Measurements from ENCODE around the gene HBA2. TPM values are rescaled to one million over a fixed set of nuclear protein-coding genes. Genes with fewer than 3 reads are reported as not detected.
"Not testable (repeated sequence)": the region's sequence is repeated elsewhere in the genome, so short reads cannot be mapped to it uniquely, and the experiment has no call there.

Gene HBA2
- total RNA-seq, 4 donors from 2014 or later, result 52.8 to 638 (median 317) TPM

DNA sequence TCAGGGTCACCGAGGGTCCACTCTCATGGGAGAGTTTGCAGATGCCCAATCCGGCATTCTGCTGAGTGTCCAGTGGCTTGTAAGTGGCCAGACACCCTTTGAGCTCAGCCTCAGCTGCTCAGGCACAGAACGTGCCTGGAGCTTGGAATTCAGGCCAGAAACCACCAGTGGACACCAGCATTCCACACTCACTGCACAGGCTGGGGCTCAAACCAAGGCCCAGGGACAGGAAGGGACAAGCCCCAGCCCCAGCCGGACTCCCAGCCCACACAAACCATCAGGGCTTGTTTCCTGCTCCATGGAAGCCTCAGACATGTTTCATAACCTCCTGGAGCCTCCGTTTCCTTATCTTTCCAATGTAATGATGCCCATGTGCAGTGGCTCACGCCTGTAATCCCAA, 29.2 kb upstream of the HBA2 start:
- no peak for DNase-seq
- H3K4me1 ChIP-seq, result no peaks in the 10 kb centered on the region
- intact Hi-C loops (cut with DNase I; ENCODE audit: low total_unique reads), result no loop called here
- no peak for TF ChIP-seq CTCF (IDR thresholded peaks at IDR 0.05)
- TF ChIP-seq POLR2A (IDR thresholded peaks at IDR 0.05), result no peak
- no peaks in the 10 kb centered on the region for H3K36me3 ChIP-seq
- no peak overlapping the region for H3K4me3 ChIP-seq
- H3K27ac ChIP-seq, result no peak overlapping the region
- no peaks in the 10 kb centered on the region for H3K9me3 ChIP-seq
- H3K27me3 ChIP-seq, result no peaks in the 10 kb centered on the region

DNA sequence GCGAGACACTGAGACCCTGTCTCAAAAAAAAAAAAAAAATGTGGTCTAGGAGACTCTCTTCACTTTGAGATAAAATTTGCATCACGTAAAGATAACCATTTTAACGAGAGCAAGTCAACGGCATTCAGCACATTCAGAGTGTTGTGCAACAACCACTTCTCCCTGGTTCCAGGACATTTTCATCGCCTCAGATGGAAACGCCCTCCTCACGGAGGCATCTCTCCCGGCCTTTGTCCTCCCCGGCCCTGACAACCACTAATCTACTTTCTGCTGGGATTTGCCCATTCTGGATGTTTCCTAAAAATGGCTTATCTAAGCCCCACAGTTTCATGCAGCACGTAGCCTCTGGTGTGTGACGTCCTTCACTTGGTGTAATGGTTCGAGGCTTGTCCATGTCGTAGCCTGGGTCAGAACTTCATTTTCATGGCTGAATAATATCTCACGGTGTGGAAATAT, 27.9 kb upstream of the HBA2 start:
- Histone ChIP-seq H3K4me3 (no peak overlapping the region), H3K27ac (no peak overlapping the region), H3K9me3 (no peaks in the 10 kb centered on the region), H3K36me3 (no peaks in the 10 kb centered on the region), H3K27me3 (no peaks in the 10 kb centered on the region), H3K4me1 (no peaks in the 10 kb centered on the region)
- intact Hi-C loops (cut with DNase I; ENCODE audit: low total_unique reads), result no loop called here
- no peak for TF ChIP-seq CTCF (IDR thresholded peaks at IDR 0.05)
- no peak for TF ChIP-seq POLR2A (IDR thresholded peaks at IDR 0.05)
- DNase-seq, result no peak

DNA sequence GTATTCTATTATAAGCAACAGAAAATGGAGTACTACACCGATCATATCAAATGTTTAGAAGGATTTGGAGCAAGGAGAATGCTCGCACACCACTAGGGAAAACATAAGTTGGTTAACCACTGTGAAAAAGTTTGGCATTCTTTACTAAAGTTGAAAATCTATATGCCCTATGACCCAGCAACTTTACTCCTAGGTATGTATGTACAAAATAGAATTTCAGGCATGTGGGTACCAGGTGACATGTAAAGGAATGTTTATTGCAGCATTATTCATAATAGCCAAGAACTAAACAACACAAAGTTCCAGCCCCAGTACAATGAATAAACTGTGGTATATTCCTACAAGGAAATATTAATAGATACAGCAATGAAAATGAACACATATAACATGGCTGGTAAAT, 26.0 kb upstream of the HBA2 start:
- Histone ChIP-seq H3K27me3 (no peaks in the 10 kb centered on the region), H3K4me3 (no peak overlapping the region), H3K4me1 (no peaks in the 10 kb centered on the region), H3K36me3 (no peaks in the 10 kb centered on the region), H3K27ac (no peak overlapping the region), H3K9me3 (no peaks in the 10 kb centered on the region)
- TF ChIP-seq POLR2A (IDR thresholded peaks at IDR 0.05), result no peak
- no peak for TF ChIP-seq CTCF (IDR thresholded peaks at IDR 0.05)
- no peak for DNase-seq
- intact Hi-C loops (cut with DNase I; ENCODE audit: low total_unique reads), result no loop called here

- H3K9me3 ChIP-seq, result no peaks in the 10 kb centered on the region
- H3K4me1 ChIP-seq, result peaks cover 0 to under 1% of the 10 kb centered on the region in 2 donors
- no peak overlapping the region for H3K4me3 ChIP-seq
- intact Hi-C loops (cut with DNase I; ENCODE audit: low total_unique reads), result no loop called here
- H3K27me3 ChIP-seq, result no peaks in the 10 kb centered on the region
- no peak overlapping the region for H3K27ac ChIP-seq
- no peaks in the 10 kb centered on the region for H3K36me3 ChIP-seq
- TF ChIP-seq POLR2A (IDR thresholded peaks at IDR 0.05), result no peak
- no peak for TF ChIP-seq CTCF (IDR thresholded peaks at IDR 0.05)
- no peak for DNase-seq
Measured at GRCh38 chr16:149024-149660, 23.5 kb upstream of the HBA2 start.

GRCh38 chr16:152141-153128, 20.2 kb upstream of the HBA2 start, which contains the start of gene HBZ:
TSS of gene HBZ (plus strand) at chr16:152644. CDS start at chr16:152910, 266 bp downstream.
- no peak for TF ChIP-seq POLR2A (IDR thresholded peaks at IDR 0.05)
- no peak for TF ChIP-seq CTCF (IDR thresholded peaks at IDR 0.05)
- Histone ChIP-seq H3K9me3 (no peaks in the 10 kb centered on the region), H3K36me3 (no peaks in the 10 kb centered on the region), H3K27ac (no peak within 1 kb of the TSS), H3K4me3 (no peak within 1 kb of the TSS), H3K4me1 (peaks cover 0 to 6% of the 10 kb centered on the region in 2 donors), H3K27me3 (peaks cover 5 to 20% of the 10 kb centered on the region in 2 donors)
- DNase-seq, result no peak
- intact Hi-C loops (cut with DNase I; ENCODE audit: low total_unique reads), result no loop called here

DNA sequence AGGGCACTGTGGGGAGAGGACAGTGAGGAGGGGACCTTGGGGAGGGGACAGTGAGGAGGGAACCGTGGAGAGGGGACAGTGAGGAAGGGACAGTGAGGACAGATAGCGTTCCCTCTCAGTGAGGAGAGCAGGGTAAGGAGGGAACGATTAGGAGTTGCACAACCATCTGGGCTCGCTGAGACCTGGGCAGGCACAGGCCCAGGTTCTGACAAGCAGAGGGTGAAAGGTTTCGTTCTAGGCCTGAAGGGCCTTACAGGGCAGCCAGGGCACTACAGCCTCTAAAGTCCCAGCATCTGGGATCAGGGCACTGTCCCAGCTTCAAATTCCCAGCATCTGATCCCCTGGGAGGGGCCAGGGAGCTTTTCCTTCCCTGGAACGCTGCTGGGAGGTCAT, 19.6 kb upstream of the HBA2 start:
- H3K36me3 ChIP-seq; intact Hi-C loops (cut with DNase I; ENCODE audit: low total_unique reads); H3K27ac ChIP-seq; DNase-seq; H3K9me3 ChIP-seq; H3K4me3 ChIP-seq; H3K4me1 ChIP-seq: not testable (repeated sequence)
- peaks cover 5 to 20% of the 10 kb centered on the region in 2 donors for H3K27me3 ChIP-seq

DNA sequence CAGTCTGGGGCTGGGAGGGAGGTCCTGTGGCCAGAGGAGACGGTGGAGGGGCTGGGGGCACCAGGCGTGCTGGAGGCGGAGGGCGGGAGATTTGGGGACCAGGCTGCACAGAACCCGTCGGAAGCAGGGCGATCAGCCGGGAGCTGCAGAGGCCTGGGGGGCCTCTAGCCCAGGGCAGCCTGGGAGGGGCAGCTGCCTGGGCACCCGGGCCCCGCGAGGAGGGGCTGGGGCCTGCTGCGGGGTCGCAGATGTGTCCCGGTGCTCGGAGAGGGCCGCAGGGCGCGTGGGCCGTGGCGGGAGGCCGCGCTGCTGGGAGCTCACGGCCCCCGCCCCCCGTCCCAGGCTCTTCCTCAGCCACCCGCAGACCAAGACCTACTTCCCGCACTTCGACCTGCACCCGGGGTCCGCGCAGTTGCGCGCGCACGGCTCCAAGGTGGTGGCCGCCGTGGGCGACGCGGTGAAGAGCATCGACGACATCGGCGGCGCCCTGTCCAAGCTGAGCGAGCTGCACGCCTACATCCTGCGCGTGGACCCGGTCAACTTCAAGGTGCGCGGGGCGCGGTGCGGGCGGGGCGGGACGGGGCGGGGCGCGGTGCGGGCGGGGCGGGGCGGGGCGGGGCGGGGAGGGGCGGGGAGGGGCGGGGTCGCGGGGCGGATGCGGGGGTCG, 19.0 kb upstream of the HBA2 start:
- H3K4me3 ChIP-seq; H3K36me3 ChIP-seq; intact Hi-C loops (cut with DNase I; ENCODE audit: low total_unique reads); DNase-seq; H3K27ac ChIP-seq; H3K9me3 ChIP-seq; H3K4me1 ChIP-seq: not testable (repeated sequence)
- H3K27me3 ChIP-seq, result peaks cover 5 to 20% of the 10 kb centered on the region in 2 donors
